ENCODE data around the gene CAGE1. TPM values are rescaled to one million over a fixed set of nuclear protein-coding genes. Genes with fewer than 3 reads are reported as not detected.

Gene CAGE1
- total RNA-seq: under 0.01 and 0.17 TPM in 2 replicates
- not detected in 2 replicates for polyA plus RNA-seq
- polyA plus RNA-seq (2012): not detected in 2 replicates
- not detected in 2 replicates for polyA minus RNA-seq (ENCODE audit: low replicate concordance)

GRCh38 chr6:7389451-7390225 lies at the start of gene CAGE1, which contains the start of gene RIOK1:
Gene CAGE1 (minus strand): TSS chr6:7389742. CDS start chr6:7387173, 2,569 bp downstream.
Gene RIOK1 (plus strand): TSS chr6:7389808. CDS start chr6:7390003, 195 bp downstream.
- peak within 1 kb of the TSS; percentile 98 for H3K4me2 ChIP-seq (ENCODE audit: extremely low read depth, insufficient read depth, low read length)
- no peaks in the 10 kb centered on the region for H3K27me3 ChIP-seq (ENCODE audit: control insufficient read depth, insufficient read depth, low read length)
- peak; percentile 93 to 95 for DNase-seq (ENCODE audit: low read depth in 2 of 2)
- H3K4me1 ChIP-seq (ENCODE audit: control insufficient read depth, extremely low read depth, insufficient read depth, low read length): peaks cover 4% of the 10 kb centered on the region
- peak within 1 kb of the TSS; percentile 82 for H3K9ac ChIP-seq (ENCODE audit: insufficient read depth, low read length)
- no peak for TF ChIP-seq EZH2 (IDR thresholded peaks at IDR 0.05; ENCODE audit: low read length, missing control alignments)
- peak; percentile 1 to 13 for TF ChIP-seq CTCF (conservative IDR thresholded peaks at IDR 0.05 in 1 of 2, IDR thresholded peaks at IDR 0.05 in 1 of 2; ENCODE audit: low read depth in 1 of 2, low read length in 2 of 2)
- H2AFZ ChIP-seq (ENCODE audit: low read length): peak within 1 kb of the TSS; percentile 99
- H3K27ac ChIP-seq (ENCODE audit: insufficient read depth, low read length): peak within 1 kb of the TSS; percentile 89
- H3K36me3 ChIP-seq (ENCODE audit: control insufficient read depth, insufficient read depth, low read length): no peaks in the 10 kb centered on the region
- peaks cover 25% of the 10 kb centered on the region for H3K79me2 ChIP-seq (ENCODE audit: control insufficient read depth, insufficient read depth, low read length)
- H4K20me1 ChIP-seq (ENCODE audit: control insufficient read depth, extremely low read depth, insufficient read depth, low read length): no peaks in the 10 kb centered on the region
- no peaks in the 10 kb centered on the region for H3K9me3 ChIP-seq (ENCODE audit: control insufficient read depth, insufficient read depth, low read depth, low read length)
- H3K4me3 ChIP-seq (replicated peaks in 1 of 4; ENCODE audit: control extremely low read depth in 1 of 4, insufficient read depth in 1 of 4, low read depth in 3 of 4, low read length in 4 of 4): peak within 1 kb of the TSS; percentile 91 to 97 (median 93)

- Histone ChIP-seq H3K79me2 (ENCODE audit: control insufficient read depth, insufficient read depth, low read length) (no peaks in the 10 kb centered on the region), H3K27me3 (ENCODE audit: control insufficient read depth, insufficient read depth, low read length) (no peaks in the 10 kb centered on the region), H4K20me1 (ENCODE audit: control insufficient read depth, extremely low read depth, insufficient read depth, low read length) (no peaks in the 10 kb centered on the region), H3K9ac (ENCODE audit: insufficient read depth, low read length) (no peak overlapping the region), H3K9me3 (ENCODE audit: control insufficient read depth, insufficient read depth, low read depth, low read length) (no peaks in the 10 kb centered on the region), H3K27ac (ENCODE audit: insufficient read depth, low read length) (no peak overlapping the region), H3K36me3 (ENCODE audit: control insufficient read depth, insufficient read depth, low read length) (no peaks in the 10 kb centered on the region), H3K4me3 (replicated peaks in 1 of 4; ENCODE audit: control extremely low read depth in 1 of 4, insufficient read depth in 1 of 4, low read depth in 3 of 4, low read length in 4 of 4) (no peak overlapping the region), H3K4me1 (ENCODE audit: control insufficient read depth, extremely low read depth, insufficient read depth, low read length) (no peaks in the 10 kb centered on the region), H2AFZ (ENCODE audit: low read length) (no peak overlapping the region), H3K4me2 (ENCODE audit: extremely low read depth, insufficient read depth, low read length) (no peak overlapping the region)
- no peak for TF ChIP-seq CTCF (conservative IDR thresholded peaks at IDR 0.05 in 1 of 2, IDR thresholded peaks at IDR 0.05 in 1 of 2; ENCODE audit: low read depth in 1 of 2, low read length in 2 of 2)
- TF ChIP-seq EZH2 (IDR thresholded peaks at IDR 0.05; ENCODE audit: low read length, missing control alignments): no peak
- no peak for DNase-seq (ENCODE audit: low read depth in 2 of 2)
These were observed 49.7 kb upstream of the CAGE1 start for GRCh38 chr6:7439228-7439627.

GRCh38 chr6:7438011-7438410 lies 48.5 kb upstream of the CAGE1 start:
- H3K4me3 ChIP-seq (replicated peaks in 1 of 4; ENCODE audit: control extremely low read depth in 1 of 4, insufficient read depth in 1 of 4, low read depth in 3 of 4, low read length in 4 of 4): no peak overlapping the region
- no peak overlapping the region for H3K27ac ChIP-seq (ENCODE audit: insufficient read depth, low read length)
- TF ChIP-seq EZH2 (IDR thresholded peaks at IDR 0.05; ENCODE audit: low read length, missing control alignments) (no peak), CTCF (conservative IDR thresholded peaks at IDR 0.05 in 1 of 2, IDR thresholded peaks at IDR 0.05 in 1 of 2; ENCODE audit: low read depth in 1 of 2, low read length in 2 of 2) (no peak)
- H3K9me3 ChIP-seq (ENCODE audit: control insufficient read depth, insufficient read depth, low read depth, low read length): no peaks in the 10 kb centered on the region
- DNase-seq (ENCODE audit: low read depth in 2 of 2): no peak
- no peaks in the 10 kb centered on the region for H3K79me2 ChIP-seq (ENCODE audit: control insufficient read depth, insufficient read depth, low read length)
- H4K20me1 ChIP-seq (ENCODE audit: control insufficient read depth, extremely low read depth, insufficient read depth, low read length): no peaks in the 10 kb centered on the region
- no peaks in the 10 kb centered on the region for H3K27me3 ChIP-seq (ENCODE audit: control insufficient read depth, insufficient read depth, low read length)
- no peaks in the 10 kb centered on the region for H3K36me3 ChIP-seq (ENCODE audit: control insufficient read depth, insufficient read depth, low read length)
- no peak overlapping the region for H3K9ac ChIP-seq (ENCODE audit: insufficient read depth, low read length)
- H3K4me2 ChIP-seq (ENCODE audit: extremely low read depth, insufficient read depth, low read length): no peak overlapping the region
- H3K4me1 ChIP-seq (ENCODE audit: control insufficient read depth, extremely low read depth, insufficient read depth, low read length): no peaks in the 10 kb centered on the region
- H2AFZ ChIP-seq (ENCODE audit: low read length): no peak overlapping the region

All from fibroblast of lung (primary cell).